GM12864 (cell line): Measurements from ENCODE around the gene NAALADL2.

Source experiments
- DNase-seq: peaks from one replicate; pipeline ENCODE4 v3.0.0-alpha.2; 2011; ENCODE audit warnings: low read depth
- H3K4me3 ChIP-seq: 2 replicates; pipeline ENCODE4 v1.5.1; 2011; ENCODE audit warnings: mild to moderate bottlenecking, low read depth, low read length, control low read depth
- CTCF ChIP-seq: IDR thresholded peaks from 2 replicates; pipeline ENCODE4 v1.5.1; 2011; ENCODE audit warnings: low read depth, mild to moderate bottlenecking, moderate library complexity, low read length, control low read depth, inconsistent platforms; ENCODE audit errors: missing control alignments

NAALADL2 gene

GRCh38 chr3:175215833-175216232 lies 356.7 kb downstream of the NAALADL2 start:
- DNase-seq = no peak
- TF ChIP-seq CTCF = no peak
- H3K4me3 ChIP-seq = no peak overlapping the region

DNA sequence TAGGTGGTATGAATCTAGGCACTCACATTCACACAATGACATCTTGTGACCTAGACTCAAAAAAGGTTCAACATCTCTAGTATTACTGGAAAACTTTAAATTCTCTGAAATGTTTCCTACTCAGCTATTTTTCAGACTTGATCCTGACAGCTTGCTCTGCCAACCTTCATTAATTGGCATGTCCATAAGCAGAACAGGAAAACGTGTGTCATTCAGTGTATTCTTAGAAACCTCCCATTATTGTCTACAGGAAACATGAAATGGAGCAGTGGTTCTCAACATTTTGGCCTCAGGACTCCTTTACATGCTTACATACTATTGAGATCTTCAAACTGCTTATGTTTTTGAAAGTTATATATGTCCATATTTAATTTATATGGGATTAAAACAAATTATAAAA lies 363.2 kb downstream of the NAALADL2 start:
- no peak overlapping the region for H3K4me3 ChIP-seq
- TF ChIP-seq CTCF = no peak
- no peak for DNase-seq

- DNase-seq = no peak
- TF ChIP-seq CTCF = no peak
- H3K4me3 ChIP-seq = no peak overlapping the region
Measured at GRCh38 chr3:175224051-175224450, 364.9 kb downstream of the NAALADL2 start.

DNA sequence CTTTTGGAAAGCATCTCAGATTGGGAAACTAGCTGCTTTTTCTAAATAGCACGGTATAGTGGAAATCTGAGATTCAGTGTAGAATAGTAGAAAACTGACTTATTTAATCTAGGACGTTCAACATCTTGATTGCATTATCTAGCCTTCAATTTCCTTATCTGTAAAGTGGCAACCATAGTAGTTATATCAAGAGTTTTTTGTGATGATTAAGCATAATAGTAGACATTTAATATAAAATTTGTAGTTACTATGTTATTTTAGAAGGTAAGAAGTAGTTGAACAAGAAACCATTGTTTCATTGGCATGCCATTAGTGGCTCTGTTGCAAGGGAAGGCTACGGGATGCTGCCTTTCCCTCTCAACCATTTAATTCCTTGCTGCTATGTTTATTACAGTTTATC lies 367.3 kb downstream of the NAALADL2 start:
- TF ChIP-seq CTCF = no peak
- DNase-seq = no peak

DNA sequence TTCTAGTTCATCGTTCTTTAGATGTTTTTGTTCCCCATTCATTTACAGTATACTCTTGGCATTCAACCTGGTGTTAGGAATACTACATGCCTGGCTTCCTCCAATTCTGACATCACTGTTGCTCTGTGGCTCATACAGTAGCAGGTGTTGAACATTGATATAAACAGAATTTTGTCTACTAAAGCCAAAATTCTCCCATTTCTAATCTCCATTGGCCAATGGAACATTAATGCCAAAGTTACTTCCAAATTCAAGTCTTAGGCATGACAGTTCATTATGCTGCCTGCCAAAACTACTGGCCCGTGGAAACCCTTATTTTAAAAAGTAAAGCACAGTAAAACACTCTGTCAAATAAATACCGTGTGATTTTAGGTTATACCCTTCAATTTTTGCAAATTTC lies 368.0 kb downstream of the NAALADL2 start:
- H3K4me3 ChIP-seq = no peak overlapping the region
- DNase-seq = no peak
- no peak for TF ChIP-seq CTCF

More for the DNA sequence above, 367.3 kb downstream of the NAALADL2 start:
- H3K4me3 ChIP-seq = no peak overlapping the region

DNA sequence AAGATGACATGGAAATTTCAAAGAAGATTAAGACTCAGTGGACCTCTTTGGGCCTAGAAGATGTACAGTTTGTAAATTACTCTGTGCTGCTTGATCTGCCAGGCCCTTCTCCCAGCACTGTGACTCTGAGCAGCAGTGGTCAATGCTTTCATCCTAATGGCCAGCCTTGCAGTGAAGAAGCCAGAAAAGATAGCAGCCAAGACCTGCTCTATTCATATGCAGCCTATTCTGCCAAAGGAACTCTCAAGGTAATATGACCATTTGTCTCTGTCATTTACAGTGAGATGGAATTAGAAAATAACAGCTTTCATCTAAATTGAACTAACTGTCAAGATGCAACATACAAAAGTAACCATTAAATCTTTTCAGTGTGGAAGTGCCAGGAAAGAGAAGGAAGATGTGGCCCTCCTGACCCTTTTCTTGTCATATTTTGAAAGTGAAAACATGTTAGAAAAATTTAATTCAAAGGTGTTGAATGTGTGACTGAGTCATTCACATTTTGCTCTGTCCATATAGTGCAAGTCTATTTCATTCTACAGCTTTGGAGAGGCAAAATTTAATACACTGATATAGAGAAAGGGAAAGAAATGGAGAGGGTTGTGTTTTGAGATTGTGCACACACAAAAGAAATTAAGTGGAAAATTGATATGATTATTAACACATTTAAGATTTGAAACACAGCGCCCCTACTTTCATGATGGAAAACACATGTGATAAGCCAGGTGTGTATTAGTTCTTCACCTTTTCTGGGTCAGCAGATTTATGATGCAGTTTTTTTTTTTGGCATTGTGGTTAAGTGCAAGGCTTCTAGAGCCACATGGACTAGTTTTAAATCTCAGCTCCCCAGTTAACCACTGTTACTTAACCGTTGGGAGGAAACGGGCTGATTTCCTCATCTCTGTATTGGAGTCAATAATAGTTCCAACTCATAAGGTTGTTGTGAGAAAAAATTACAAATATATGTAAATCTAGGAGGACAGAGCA lies 375.1 kb downstream of the NAALADL2 start:
- TF ChIP-seq CTCF = no peak
- DNase-seq = no peak
- H3K4me3 ChIP-seq = no peak overlapping the region

GRCh38 chr3:175238801-175239200 lies 379.7 kb downstream of the NAALADL2 start:
- no peak for DNase-seq
- no peak overlapping the region for H3K4me3 ChIP-seq
- no peak for TF ChIP-seq CTCF
